Measurements from ENCODE around the gene ZPLD1.
A peak's percentile ranks its signal among the peaks of the same experiment; 100 is the strongest.

Gene ZPLD1
- total RNA-seq = 0 to 0.10 (median 0) reads per million in 9 experiments

- no peaks in the 10 kb centered on the region for H3K36me3 Mint-ChIP-seq (ENCODE audit: insufficient read depth)
- no peak within 1 kb of the TSS for H3K27ac Mint-ChIP-seq
- DNase-seq (no peak), ATAC-seq (replicated peaks) (no peak)
- no peak within 1 kb of the TSS for H3K4me3 Mint-ChIP-seq
- H3K27me3 Mint-ChIP-seq = peaks cover 5 to 17% of the 10 kb centered on the region in 2 donors
- H3K4me1 Mint-ChIP-seq (ENCODE audit: low read depth in 2 of 2) = no peaks in the 10 kb centered on the region
- H3K9me3 Mint-ChIP-seq = no peaks in the 10 kb centered on the region
Measured at GRCh38 chr3:102434715-102435114, at the start of gene ZPLD1. ZPLD1 (plus strand) TSS chr3:102435015; CDS start chr3:102438488, 3,473 bp downstream.

GRCh38 chr3:102390171-102390864, 44.5 kb upstream of the ZPLD1 start:
- Mint-ChIP-seq H3K4me3 (no peak overlapping the region), H3K36me3 (ENCODE audit: insufficient read depth) (no peaks in the 10 kb centered on the region), H3K27me3 (peaks cover 0 to 11% of the 10 kb centered on the region in 2 donors), H3K9me3 (no peaks in the 10 kb centered on the region), H3K4me1 (ENCODE audit: low read depth in 2 of 2) (no peaks in the 10 kb centered on the region), H3K27ac (no peak overlapping the region)
- DNase-seq (no peak), ATAC-seq (replicated peaks) (no peak)

- DNase-seq (no peak), ATAC-seq (replicated peaks) (no peak)
- Mint-ChIP-seq H3K4me1 (ENCODE audit: low read depth in 2 of 2) (no peaks in the 10 kb centered on the region), H3K36me3 (ENCODE audit: insufficient read depth) (no peaks in the 10 kb centered on the region), H3K27me3 (peaks cover 0 to 11% of the 10 kb centered on the region in 2 donors), H3K9me3 (no peaks in the 10 kb centered on the region), H3K27ac (no peak overlapping the region), H3K4me3 (no peak overlapping the region)
Measured at GRCh38 chr3:102390916-102391315, 43.9 kb upstream of the ZPLD1 start.

GRCh38 chr3:102391491-102391890, 43.3 kb upstream of the ZPLD1 start:
- DNase-seq (no peak), ATAC-seq (replicated peaks) (no peak)
- no peaks in the 10 kb centered on the region for H3K4me1 Mint-ChIP-seq (ENCODE audit: low read depth in 2 of 2)
- no peaks in the 10 kb centered on the region for H3K36me3 Mint-ChIP-seq (ENCODE audit: insufficient read depth)
- no peak overlapping the region for H3K4me3 Mint-ChIP-seq
- no peak overlapping the region for H3K27ac Mint-ChIP-seq
- no peaks in the 10 kb centered on the region for H3K9me3 Mint-ChIP-seq
- peaks cover 0 to 11% of the 10 kb centered on the region in 2 donors for H3K27me3 Mint-ChIP-seq

- Mint-ChIP-seq H3K4me1 (ENCODE audit: low read depth in 2 of 2) (no peaks in the 10 kb centered on the region), H3K27ac (no peak overlapping the region), H3K27me3 (peaks cover 0 to 15% of the 10 kb centered on the region in 2 donors), H3K4me3 (no peak overlapping the region), H3K9me3 (no peaks in the 10 kb centered on the region), H3K36me3 (ENCODE audit: insufficient read depth) (no peaks in the 10 kb centered on the region)
- DNase-seq (no peak), ATAC-seq (replicated peaks) (no peak)
Measured at GRCh38 chr3:102394517-102394916, 40.3 kb upstream of the ZPLD1 start.

GRCh38 chr3:102398176-102398575, 36.6 kb upstream of the ZPLD1 start:
- H3K27me3 Mint-ChIP-seq = peaks cover 0 to 19% of the 10 kb centered on the region in 2 donors
- no peak overlapping the region for H3K27ac Mint-ChIP-seq
- H3K9me3 Mint-ChIP-seq = no peaks in the 10 kb centered on the region
- DNase-seq (no peak), ATAC-seq (replicated peaks) (no peak)
- H3K4me3 Mint-ChIP-seq = no peak overlapping the region
- H3K4me1 Mint-ChIP-seq (ENCODE audit: low read depth in 2 of 2) = no peaks in the 10 kb centered on the region
- no peaks in the 10 kb centered on the region for H3K36me3 Mint-ChIP-seq (ENCODE audit: insufficient read depth)

- Mint-ChIP-seq H3K4me1 (ENCODE audit: low read depth in 2 of 2) (no peaks in the 10 kb centered on the region), H3K9me3 (no peaks in the 10 kb centered on the region), H3K36me3 (ENCODE audit: insufficient read depth) (no peaks in the 10 kb centered on the region), H3K4me3 (no peak overlapping the region), H3K27me3 (peaks cover 0 to 23% of the 10 kb centered on the region in 2 donors), H3K27ac (no peak overlapping the region)
- no peak for DNase-seq
- no peak for ATAC-seq (replicated peaks)
Measured at GRCh38 chr3:102398666-102399065, 36.1 kb upstream of the ZPLD1 start.

- Mint-ChIP-seq H3K4me3 (no peak overlapping the region), H3K36me3 (ENCODE audit: insufficient read depth) (no peaks in the 10 kb centered on the region), H3K27ac (no peak overlapping the region), H3K4me1 (ENCODE audit: low read depth in 2 of 2) (no peaks in the 10 kb centered on the region), H3K9me3 (no peaks in the 10 kb centered on the region), H3K27me3 (peaks cover 0 to 27% of the 10 kb centered on the region in 2 donors)
- no peak for ATAC-seq (replicated peaks)
- DNase-seq = no peak
Measured at GRCh38 chr3:102400142-102400541, 34.7 kb upstream of the ZPLD1 start.

- Mint-ChIP-seq H3K27me3 (peaks cover 0 to 27% of the 10 kb centered on the region in 2 donors), H3K36me3 (ENCODE audit: insufficient read depth) (no peaks in the 10 kb centered on the region), H3K9me3 (no peaks in the 10 kb centered on the region), H3K4me1 (ENCODE audit: low read depth in 2 of 2) (no peaks in the 10 kb centered on the region), H3K27ac (no peak overlapping the region), H3K4me3 (no peak overlapping the region)
- no peak for ATAC-seq (replicated peaks)
- no peak for DNase-seq
Measured at GRCh38 chr3:102400766-102401165, 34.0 kb upstream of the ZPLD1 start.

GRCh38 chr3:102410616-102411015, 24.2 kb upstream of the ZPLD1 start:
- Mint-ChIP-seq H3K27me3 (no peaks in the 10 kb centered on the region), H3K4me1 (ENCODE audit: low read depth in 2 of 2) (peaks cover 3 to 5% of the 10 kb centered on the region in 2 donors), H3K36me3 (ENCODE audit: insufficient read depth) (no peaks in the 10 kb centered on the region), H3K9me3 (no peaks in the 10 kb centered on the region), H3K4me3 (no peak overlapping the region), H3K27ac (no peak overlapping the region)
- ATAC-seq (replicated peaks) = no peak
- no peak for DNase-seq

- Mint-ChIP-seq H3K9me3 (no peaks in the 10 kb centered on the region), H3K27ac (peak overlapping the region; percentile 3 to 22), H3K4me1 (ENCODE audit: low read depth in 2 of 2) (peaks cover 3 to 5% of the 10 kb centered on the region in 2 donors), H3K27me3 (no peaks in the 10 kb centered on the region), H3K4me3 (peak overlapping the region; percentile 10 to 29), H3K36me3 (ENCODE audit: insufficient read depth) (no peaks in the 10 kb centered on the region)
- DNase-seq (no peak), ATAC-seq (replicated peaks) (no peak)
Measured at GRCh38 chr3:102415553-102415952, 19.3 kb upstream of the ZPLD1 start.

- no peak overlapping the region for H3K4me3 Mint-ChIP-seq
- DNase-seq = no peak
- no peak overlapping the region for H3K27ac Mint-ChIP-seq
Measured at GRCh38 chr3:102419786-102420185, 15.0 kb upstream of the ZPLD1 start.

GRCh38 chr3:102441832-102442231, 7.0 kb downstream of the ZPLD1 start:
- H3K4me1 Mint-ChIP-seq (ENCODE audit: low read depth in 2 of 2) = no peaks in the 10 kb centered on the region
- no peaks in the 10 kb centered on the region for H3K9me3 Mint-ChIP-seq
- H3K27ac Mint-ChIP-seq = no peak overlapping the region
- DNase-seq = no peak
- no peak overlapping the region for H3K4me3 Mint-ChIP-seq
- no peak for ATAC-seq (replicated peaks)
- peaks cover 5 to 17% of the 10 kb centered on the region in 2 donors for H3K27me3 Mint-ChIP-seq
- no peaks in the 10 kb centered on the region for H3K36me3 Mint-ChIP-seq (ENCODE audit: insufficient read depth)

More at GRCh38 chr3:102419786-102420185, 15.0 kb upstream of the ZPLD1 start:
- no peaks in the 10 kb centered on the region for H3K36me3 Mint-ChIP-seq (ENCODE audit: insufficient read depth)
- no peak for ATAC-seq (replicated peaks)
- no peaks in the 10 kb centered on the region for H3K9me3 Mint-ChIP-seq
- no peaks in the 10 kb centered on the region for H3K27me3 Mint-ChIP-seq
- H3K4me1 Mint-ChIP-seq (ENCODE audit: low read depth in 2 of 2) = peaks cover 3 to 5% of the 10 kb centered on the region in 2 donors

GRCh38 chr3:102443021-102443420, 8.2 kb downstream of the ZPLD1 start:
- no peaks in the 10 kb centered on the region for H3K9me3 Mint-ChIP-seq
- no peaks in the 10 kb centered on the region for H3K36me3 Mint-ChIP-seq (ENCODE audit: insufficient read depth)
- H3K4me3 Mint-ChIP-seq = no peak overlapping the region
- no peak overlapping the region for H3K27ac Mint-ChIP-seq
- no peaks in the 10 kb centered on the region for H3K4me1 Mint-ChIP-seq (ENCODE audit: low read depth in 2 of 2)
- peaks cover 5 to 12% of the 10 kb centered on the region in 2 donors for H3K27me3 Mint-ChIP-seq
- ATAC-seq (replicated peaks) = no peak
- DNase-seq = no peak
